ENCODE measurements around the gene SS18L1.

SS18L1 gene

DNA sequence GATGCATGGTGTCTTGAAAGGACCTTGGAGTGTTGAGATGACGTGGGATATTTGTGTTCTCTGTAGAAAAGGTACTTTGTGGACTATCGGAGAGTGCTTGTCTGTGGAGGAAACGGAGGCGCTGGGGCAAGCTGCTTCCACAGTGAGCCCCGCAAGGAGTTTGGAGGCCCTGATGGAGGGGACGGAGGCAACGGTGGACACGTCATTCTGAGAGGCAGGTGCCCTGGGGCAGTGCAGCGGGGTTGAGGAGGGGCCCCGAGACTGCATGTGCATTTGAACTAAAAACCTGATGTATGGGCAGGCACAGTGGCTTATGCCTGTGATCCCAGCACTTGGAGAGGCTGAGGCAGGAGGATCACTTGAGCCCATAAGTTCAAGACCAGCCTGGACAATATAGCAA is 52.2 kb downstream of the SS18L1 start:
- DNase-seq (ENCODE audit: low read depth in 3 of 3) = no peak

DNA sequence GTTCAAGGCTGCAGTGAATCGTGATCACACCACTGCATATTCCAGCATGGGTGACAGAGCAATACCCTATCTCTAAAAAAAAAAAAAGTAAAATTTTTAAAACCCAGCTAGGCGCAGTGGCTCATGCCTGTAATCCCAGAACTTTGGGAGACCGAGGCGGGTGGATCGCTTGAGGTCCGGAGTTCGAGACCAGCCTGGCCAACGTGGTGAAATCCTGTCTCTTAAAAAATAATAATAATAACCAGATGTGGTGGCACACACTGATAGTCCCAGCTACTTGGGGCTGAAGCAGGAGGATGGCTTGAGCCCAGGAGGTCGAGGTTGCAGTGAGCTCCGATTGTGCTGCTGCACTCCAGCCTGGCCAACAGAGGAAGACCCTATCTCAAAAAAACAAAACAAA is 52.7 kb downstream of the SS18L1 start:
- no peak for DNase-seq (ENCODE audit: low read depth in 3 of 3)

DNA sequence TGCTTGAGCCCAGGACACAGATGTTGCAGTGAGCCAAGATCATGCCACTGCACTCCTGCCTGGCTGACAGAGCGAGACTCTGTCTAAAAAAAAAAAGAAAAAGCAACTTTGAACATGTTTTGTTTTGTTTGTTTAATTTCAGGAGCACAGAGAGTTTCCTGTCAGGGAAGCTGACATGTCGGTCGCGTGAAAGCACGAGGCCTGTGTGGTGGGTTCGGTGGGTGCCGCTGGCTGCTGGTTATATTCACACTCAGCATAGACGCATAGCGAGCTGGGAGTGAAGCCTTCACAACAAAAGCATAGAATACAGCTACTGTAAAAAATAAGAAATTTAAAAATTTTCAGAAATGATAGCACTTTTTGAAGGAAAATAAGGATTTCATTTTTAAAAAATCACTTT is 53.7 kb downstream of the SS18L1 start:
- no peak for DNase-seq (ENCODE audit: low read depth in 3 of 3)

DNA sequence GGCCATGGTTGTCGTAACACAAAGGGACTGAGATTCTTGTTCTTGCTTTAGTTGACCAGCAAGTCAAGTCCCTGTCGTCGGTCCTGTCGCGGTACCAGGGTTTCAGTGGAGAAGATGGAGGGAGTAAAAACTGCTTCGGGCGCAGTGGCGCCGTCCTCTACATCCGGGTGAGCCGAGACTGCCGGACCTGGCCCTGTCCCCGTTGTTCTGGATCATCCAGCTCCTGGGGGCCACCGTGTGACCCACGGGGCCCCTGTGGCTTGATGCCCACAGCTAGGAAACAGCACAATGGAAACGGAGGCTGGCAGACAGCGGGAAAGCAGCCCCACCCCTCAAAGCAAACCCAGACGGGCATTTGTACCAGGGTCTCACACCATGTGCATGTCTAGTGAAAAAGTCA is 54.2 kb downstream of the SS18L1 start:
- DNase-seq (ENCODE audit: low read depth in 3 of 3) = no peak

- DNase-seq (ENCODE audit: low read depth in 3 of 3) = no peak
These were observed 54.9 kb downstream of the SS18L1 start for GRCh38 chr20:62198496-62198895.

DNA sequence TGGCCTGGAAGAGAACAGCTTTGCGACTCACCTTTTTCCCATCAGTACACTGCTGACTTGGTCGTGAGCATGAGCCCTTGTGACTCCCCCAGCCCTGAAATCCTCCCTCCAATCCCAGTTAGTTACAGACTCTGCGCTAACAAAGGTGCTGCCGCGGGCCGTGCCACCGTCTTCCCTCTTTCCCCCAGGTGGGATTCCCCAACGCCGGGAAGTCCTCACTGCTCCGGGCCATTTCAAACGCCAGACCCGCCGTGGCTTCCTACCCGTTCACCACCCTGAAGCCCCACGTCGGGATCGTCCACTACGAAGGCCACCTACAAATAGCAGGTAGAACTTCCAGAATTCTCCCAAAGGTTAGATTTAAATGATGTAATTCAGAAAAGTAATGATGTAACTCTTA is 55.4 kb downstream of the SS18L1 start:
- DNase-seq (ENCODE audit: low read depth in 3 of 3) = no peak

DNA sequence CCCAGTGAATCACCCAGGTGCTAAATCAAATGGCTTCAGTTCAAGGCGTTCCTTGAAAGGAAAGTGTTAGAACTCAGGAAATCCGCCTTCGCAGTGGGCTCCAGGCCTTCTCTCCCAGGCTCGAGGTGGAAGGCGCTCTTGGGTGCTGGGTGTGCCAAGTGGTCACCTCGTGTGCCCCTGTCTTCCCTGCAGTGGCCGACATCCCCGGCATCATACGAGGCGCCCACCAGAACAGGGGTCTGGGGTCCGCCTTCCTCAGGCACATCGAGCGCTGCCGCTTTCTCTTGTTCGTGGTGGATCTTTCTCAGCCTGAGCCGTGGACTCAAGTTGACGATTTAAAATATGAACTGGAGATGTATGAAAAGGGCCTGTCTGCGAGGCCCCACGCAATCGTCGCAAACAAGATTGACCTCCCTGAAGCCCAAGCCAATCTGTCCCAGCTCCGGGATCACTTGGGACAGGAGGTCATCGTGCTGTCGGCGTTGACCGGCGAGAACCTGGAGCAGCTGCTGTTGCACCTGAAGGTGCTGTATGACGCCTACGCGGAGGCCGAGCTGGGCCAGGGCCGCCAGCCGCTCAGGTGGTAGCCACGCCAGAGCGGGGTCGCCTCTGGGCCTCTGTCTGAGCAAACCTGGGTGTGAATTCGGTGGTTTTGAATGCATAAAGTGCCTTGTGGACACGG is 57.1 kb downstream of the SS18L1 start:
- no peak for DNase-seq (ENCODE audit: low read depth in 3 of 3)

- no peak for DNase-seq (ENCODE audit: low read depth in 3 of 3)
These were observed 57.9 kb downstream of the SS18L1 start for GRCh38 chr20:62201173-62202082.

DNA sequence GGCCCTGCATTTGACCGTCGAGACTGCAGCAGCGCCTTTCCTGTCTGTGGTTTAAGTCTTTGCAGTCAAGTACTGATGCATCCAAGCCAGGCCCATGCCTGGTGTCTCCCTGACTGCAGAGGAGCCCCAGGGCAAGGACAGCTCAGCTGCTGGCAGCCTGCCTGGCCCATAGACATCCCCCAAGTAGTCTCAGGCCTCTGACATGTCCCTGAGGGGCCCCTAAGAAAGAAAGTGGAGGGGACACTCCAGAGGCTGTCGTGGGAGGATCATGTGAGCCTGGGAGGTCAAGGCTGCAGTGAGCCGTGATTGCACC is 58.5 kb downstream of the SS18L1 start:
- no peak for DNase-seq (ENCODE audit: low read depth in 3 of 3)

- no peak for DNase-seq (ENCODE audit: low read depth in 3 of 3)
These were observed 59.3 kb downstream of the SS18L1 start for GRCh38 chr20:62202676-62203377.

GRCh38 chr20:62203378-62204030 is 59.9 kb downstream of the SS18L1 start:
- DNase-seq (ENCODE audit: low read depth in 3 of 3) = no peak

GRCh38 chr20:62205618-62206387 is 62.2 kb downstream of the SS18L1 start:
- DNase-seq (ENCODE audit: low read depth in 3 of 3) = no peak

GRCh38 chr20:62206388-62206775 is 62.8 kb downstream of the SS18L1 start:
- DNase-seq (ENCODE audit: low read depth in 3 of 3) = no peak

- DNase-seq (ENCODE audit: low read depth in 3 of 3) = no peak
These were observed 64.7 kb downstream of the SS18L1 start for GRCh38 chr20:62208061-62208794.

- DNase-seq (ENCODE audit: low read depth in 3 of 3) = no peak
These were observed 65.5 kb downstream of the SS18L1 start for GRCh38 chr20:62208795-62209755.

DNA sequence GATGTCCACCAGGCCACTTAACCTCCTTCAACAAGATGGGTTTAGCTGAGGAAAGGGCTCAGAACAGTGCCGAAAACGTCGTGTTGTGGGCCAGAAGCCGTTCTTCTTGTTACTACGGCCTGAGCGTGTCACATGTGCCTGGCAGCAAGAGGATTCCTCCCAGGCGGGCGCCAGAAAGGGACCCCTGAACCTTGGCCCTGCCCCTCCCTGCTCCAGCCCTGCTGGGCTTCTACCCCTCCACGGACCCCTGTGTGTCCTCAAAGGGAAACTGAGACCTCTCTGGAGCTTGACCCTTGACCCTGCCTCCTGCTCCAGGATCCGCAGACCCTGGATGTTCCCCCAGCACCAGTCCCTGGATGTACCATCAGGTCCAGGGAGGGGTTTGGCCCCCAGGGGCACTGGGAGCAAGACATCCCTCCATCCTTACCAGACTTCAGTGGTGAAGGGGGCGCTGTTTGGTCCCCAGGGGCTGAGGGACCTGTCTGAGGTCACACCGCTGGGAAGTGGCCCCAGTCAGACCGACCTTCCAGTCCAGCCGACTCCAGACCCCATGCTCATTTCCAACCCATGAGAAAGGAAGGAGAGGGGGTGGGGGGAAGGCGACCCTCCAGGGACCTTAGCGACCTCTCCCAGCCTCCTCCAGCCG is 66.4 kb downstream of the SS18L1 start:
- DNase-seq (ENCODE audit: low read depth in 3 of 3) = no peak

GRCh38 chr20:62210496-62210855 is 66.9 kb downstream of the SS18L1 start:
- DNase-seq (ENCODE audit: low read depth in 3 of 3) = no peak

- no peak for DNase-seq (ENCODE audit: low read depth in 3 of 3)
These were observed 67.6 kb downstream of the SS18L1 start for GRCh38 chr20:62211216-62211615.

DNA sequence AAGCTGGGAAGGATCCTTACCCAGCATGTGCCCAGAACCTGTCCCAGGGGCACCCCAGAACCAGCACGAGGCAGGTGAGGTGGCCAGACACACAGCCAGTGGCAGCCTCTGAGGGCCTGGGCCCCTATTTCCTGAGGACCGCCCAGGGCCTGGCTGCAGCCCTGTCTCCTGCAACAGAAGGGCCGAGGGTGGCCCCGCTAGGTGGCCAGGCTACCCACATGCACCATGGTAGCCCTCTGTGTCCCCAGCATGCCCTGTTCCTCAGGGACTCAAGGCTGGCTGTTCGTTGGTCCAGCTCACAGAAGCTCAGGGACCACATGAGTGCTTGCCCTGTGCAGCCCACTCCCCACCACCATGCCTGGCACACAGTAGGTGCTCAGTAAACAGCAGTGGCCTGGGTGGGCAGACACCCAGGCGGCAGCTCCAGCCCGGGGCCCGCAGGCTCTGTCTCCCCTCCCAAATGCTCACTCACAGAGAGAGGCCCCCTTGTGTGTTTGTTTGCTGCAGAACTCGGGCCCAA is 68.3 kb downstream of the SS18L1 start:
- DNase-seq (ENCODE audit: low read depth in 3 of 3) = no peak

Measured in stimulated activated CD4-positive, alpha-beta T cell treated with anti-CD3 and anti-CD28 coated beads, TNF-alpha, amount 100 ng/mL, for 4 hours (primary cell).